Omental fat pad (tissue), 4 donors: ENCODE data around the gene CREB5. TPM values are rescaled to one million over a fixed set of nuclear protein-coding genes. Genes with fewer than 3 reads are reported as not detected.

Experiments
- ATAC-seq: fragments of 150-250 bp; one replicate; pipeline ENCODE4 v1.9.1; 2016; ENCODE audit warnings: mild to moderate bottlenecking, moderate library complexity; ENCODE audit not compliant: low FRiP score
- DNase-seq: peaks from one replicate; pipeline ENCODE4 v3.0.0-alpha.2; 2019; ENCODE audit warnings: low spot score
- CTCF ChIP-seq, 3 donors: fragments of 450-650 bp; IDR thresholded peaks; one replicate each; pipeline ENCODE4 v1.5.1; 2016 to 2017; ENCODE audit warnings: antibody characterized with exemption in 3 of 3, mild to moderate bottlenecking in 3 of 3, moderate library complexity in 2 of 3
- total RNA-seq, 4 donors: library from RNA; depleted of rRNA; stranded (reverse); fragments of >200 nt; gene quantifications; one replicate each; pipeline ENCODE4 v1.1.0, GENCODE V29; 2016

Gene CREB5
- total RNA-seq, 4 donors from 2014 or later: 27.9 to 87.0 (median 42.9) TPM

- TF ChIP-seq CTCF (IDR thresholded peaks at IDR 0.05): no peak
- ATAC-seq (no peak), DNase-seq (no peak)
Observed at GRCh38 chr7:28842769-28843295, 430.5 kb downstream of the CREB5 start.

- ATAC-seq (no peak), DNase-seq (no peak)
- TF ChIP-seq CTCF (IDR thresholded peaks at IDR 0.05): no peak
Observed at GRCh38 chr7:28845106-28845505, 432.8 kb downstream of the CREB5 start.

- TF ChIP-seq CTCF (IDR thresholded peaks at IDR 0.05): no peak
- no peak for ATAC-seq
- DNase-seq: no peak
Observed at GRCh38 chr7:28847176-28847575, 434.9 kb downstream of the CREB5 start.

GRCh38 chr7:28847681-28848080 is 435.4 kb downstream of the CREB5 start:
- no peak for TF ChIP-seq CTCF (IDR thresholded peaks at IDR 0.05)
- ATAC-seq (no peak), DNase-seq (no peak)

- ATAC-seq: no peak
- no peak for TF ChIP-seq CTCF (IDR thresholded peaks at IDR 0.05)
- no peak for DNase-seq
Observed at GRCh38 chr7:28848906-28849305, 436.6 kb downstream of the CREB5 start.

GRCh38 chr7:28850699-28851098 is 438.4 kb downstream of the CREB5 start:
- no peak for TF ChIP-seq CTCF (IDR thresholded peaks at IDR 0.05)
- ATAC-seq (no peak), DNase-seq (no peak)

- no peak for DNase-seq
- no peak for TF ChIP-seq CTCF (IDR thresholded peaks at IDR 0.05)
- no peak for ATAC-seq
Observed at GRCh38 chr7:28853150-28853549, 440.8 kb downstream of the CREB5 start.
